ENCODE data around the gene NBL1.

DNA sequence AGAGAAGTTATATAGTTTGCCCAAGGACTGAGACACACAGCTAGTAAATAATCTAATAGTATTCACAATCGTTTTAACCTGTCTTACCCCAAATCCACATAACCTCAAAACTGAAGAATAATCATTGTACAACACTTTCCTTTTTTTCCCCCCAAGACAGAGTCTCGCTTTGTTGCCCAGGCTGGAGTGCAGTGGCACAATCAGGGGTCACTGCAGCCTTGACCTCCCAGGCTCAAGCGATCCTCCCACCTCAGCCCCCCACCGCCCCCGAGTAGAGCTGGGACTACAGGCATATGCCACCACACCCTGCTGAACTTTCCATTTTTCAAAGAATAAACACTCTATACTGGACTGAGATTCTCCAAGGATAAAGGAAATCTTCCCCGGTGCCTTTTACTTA, 28.7 kb upstream of the NBL1 start:
- no peak for TF ChIP-seq EZH2 (IDR thresholded peaks at IDR 0.05; ENCODE audit: borderline replicate concordance)
- TF ChIP-seq, protein P1, sequence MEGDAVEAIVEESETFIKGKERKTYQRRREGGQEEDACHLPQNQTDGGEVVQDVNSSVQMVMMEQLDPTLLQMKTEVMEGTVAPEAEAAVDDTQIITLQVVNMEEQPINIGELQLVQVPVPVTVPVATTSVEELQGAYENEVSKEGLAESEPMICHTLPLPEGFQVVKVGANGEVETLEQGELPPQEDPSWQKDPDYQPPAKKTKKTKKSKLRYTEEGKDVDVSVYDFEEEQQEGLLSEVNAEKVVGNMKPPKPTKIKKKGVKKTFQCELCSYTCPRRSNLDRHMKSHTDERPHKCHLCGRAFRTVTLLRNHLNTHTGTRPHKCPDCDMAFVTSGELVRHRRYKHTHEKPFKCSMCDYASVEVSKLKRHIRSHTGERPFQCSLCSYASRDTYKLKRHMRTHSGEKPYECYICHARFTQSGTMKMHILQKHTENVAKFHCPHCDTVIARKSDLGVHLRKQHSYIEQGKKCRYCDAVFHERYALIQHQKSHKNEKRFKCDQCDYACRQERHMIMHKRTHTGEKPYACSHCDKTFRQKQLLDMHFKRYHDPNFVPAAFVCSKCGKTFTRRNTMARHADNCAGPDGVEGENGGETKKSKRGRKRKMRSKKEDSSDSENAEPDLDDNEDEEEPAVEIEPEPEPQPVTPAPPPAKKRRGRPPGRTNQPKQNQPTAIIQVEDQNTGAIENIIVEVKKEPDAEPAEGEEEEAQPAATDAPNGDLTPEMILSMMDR (IDR thresholded peaks at IDR 0.05; ENCODE audit: poor library complexity): no peak
